K562 (cell line): ENCODE data around the gene SGSH. TPM values are rescaled to one million over a fixed set of nuclear protein-coding genes. Genes with fewer than 3 reads are reported as not detected.

Experiments
- ESRRB ChIP-seq: fragments of 250-450 bp; sonication (Bioruptor Pico); IDR thresholded peaks from 2 replicates; pipeline ENCODE4 v1.5.0; 2020; ENCODE audit warnings: mild to moderate bottlenecking, moderate library complexity, borderline replicate concordance
- MCM2 ChIP-seq: fragments of 450-650 bp; IDR thresholded peaks from 2 replicates; pipeline ENCODE4 v1.6.1; 2017; ENCODE audit warnings: low read depth, mild to moderate bottlenecking
- NFIC ChIP-seq: fragments of 450-650 bp; IDR thresholded peaks from 2 replicates; pipeline ENCODE4 v1.6.1; 2017; ENCODE audit warnings: mild to moderate bottlenecking, inconsistent platforms
- PCBP2 ChIP-seq: fragments of 200-400 bp; formaldehyde crosslinking; IDR thresholded peaks from 2 replicates; pipeline ENCODE4 v1.6.1; 2018; ENCODE audit warnings: low read length, low read depth, mild to moderate bottlenecking, moderate library complexity; ENCODE audit not compliant: poor library complexity, severe bottlenecking
- PHF21A ChIP-seq: fragments of 450-650 bp; IDR thresholded peaks from 2 replicates; pipeline ENCODE4 v1.6.1; 2017; ENCODE audit warnings: low read depth, borderline replicate concordance
- POLR2B ChIP-seq: fragments of 450-650 bp; IDR thresholded peaks from 2 replicates; pipeline ENCODE4 v1.6.1; 2018; ENCODE audit warnings: low read depth; ENCODE audit not compliant: partially characterized antibody
- RBFOX2 ChIP-seq: fragments of 200-400 bp; formaldehyde crosslinking; IDR thresholded peaks from 2 replicates; pipeline ENCODE4 v1.6.1; 2017; ENCODE audit warnings: low read depth, mild to moderate bottlenecking, low read length, moderate library complexity
- SMARCA4 ChIP-seq: fragments of 450-650 bp; IDR thresholded peaks from 2 replicates; pipeline ENCODE4 v1.6.1; 2016
- TOE1 ChIP-seq, 2 experiments: fragments of 450-650 bp in 1 of 2; sonication (generic) in 1 of 2; formaldehyde crosslinking in 1 of 2; IDR thresholded peaks; 2 replicates each; pipeline versions ENCODE4 v1.7.1 to v1.8.0; 2016 to 2022; ENCODE audit warnings: borderline replicate concordance in 2 of 2, mild to moderate bottlenecking in 2 of 2, antibody characterized with exemption in 1 of 2, inconsistent platforms in 1 of 2, low read depth in 1 of 2, missing genetic modification reagents in 1 of 2, moderate library complexity in 1 of 2
- U2AF2 ChIP-seq: fragments of 200-400 bp; formaldehyde crosslinking; optimal IDR thresholded peaks from 2 replicates; pipeline ENCODE3; 2017; ENCODE audit warnings: low read depth, mild to moderate bottlenecking, low read length
- ZBTB12 ChIP-seq: fragments of 250-450 bp; sonication (Bioruptor Pico); IDR thresholded peaks from 2 replicates; pipeline ENCODE4 v1.4.0; 2020
- ZFPM2 ChIP-seq: fragments of 250-450 bp; sonication (Bioruptor Pico); IDR thresholded peaks from 2 replicates; pipeline ENCODE4 v1.5.1; 2022; ENCODE audit warnings: mild to moderate bottlenecking
- ZNF445 ChIP-seq: fragments of 250-450 bp; sonication (Bioruptor Pico); IDR thresholded peaks from 2 replicates; pipeline ENCODE4 v1.4.0; 2020; ENCODE audit warnings: low read depth, mild to moderate bottlenecking, moderate library complexity
- ZNF830 ChIP-seq: fragments of 250-450 bp; sonication (Bioruptor Pico); IDR thresholded peaks from 2 replicates; pipeline ENCODE4 v1.5.0; 2021; ENCODE audit warnings: mild to moderate bottlenecking
- polyA plus RNA-seq, 8 experiments: library from polyadenylated mRNA; depleted of rRNA in 4 of 8; stranded (reverse) in 5 of 8; unstranded in 3 of 8; fragments of >200 nt; fragmentation: Nextera tagmentation in 2 of 8; fragmentation: Illumina TruSeq in 1 of 8; extraction: Ambion mirVana in 2 of 8; extraction: Trizol in 1 of 8; gene quantifications; 2 replicates each; pipeline versions ENCODE4 v1.2.1 to v1.2.3, GENCODE V29; 2011 to 2014; ENCODE audit warnings: inconsistent platforms in 1 of 8, missing spikeins in 1 of 8
- total RNA-seq, 7 experiments: library from RNA; depleted of rRNA in 6 of 7; stranded (reverse); fragments of >200 nt in 6 of 7; fragmentation: Illumina TruSeq in 2 of 7; extraction: Trizol in 2 of 7; gene quantifications; 2 replicates each; pipeline versions ENCODE4 v1.2.1 to v1.2.3, GENCODE V29; 2011 to 2021; ENCODE audit warnings: low replicate concordance in 1 of 7
- TF ChIP-seq, protein P1 (sequence below): fragments of 450-650 bp; IDR thresholded peaks from 2 replicates; pipeline ENCODE4 v1.6.1; 2016; ENCODE audit warnings: borderline replicate concordance
- TF ChIP-seq, protein P2 (sequence below): sonication (generic); formaldehyde crosslinking; IDR thresholded peaks from 2 replicates; pipeline ENCODE4 v1.8.1; 2023; ENCODE audit warnings: mild to moderate bottlenecking, missing genetic modification reagents
- TF ChIP-seq, protein P3 (sequence below): fragments of 450-650 bp; conservative IDR thresholded peaks from 2 replicates; pipeline ENCODE4 v1.6.1; 2016; ENCODE audit warnings: missing genetic modification characterization, low read depth, mild to moderate bottlenecking, missing compliant biosample characterization, moderate library complexity
- TF ChIP-seq, protein P4 (sequence below): fragments of 200-800 bp; sonication (Bioruptor generic); IDR thresholded peaks from 2 replicates; pipeline ENCODE4 v1.6.1; 2017; ENCODE audit warnings: missing genetic modification characterization, missing compliant biosample characterization
- TF ChIP-seq, protein P5 (sequence below): fragments of 250-450 bp; sonication (Bioruptor Pico); IDR thresholded peaks from 2 replicates; pipeline ENCODE4 v1.8.0; 2021; ENCODE audit warnings: borderline replicate concordance, mild to moderate bottlenecking, moderate library complexity; ENCODE audit not compliant: poor library complexity, severe bottlenecking

Gene SGSH
- total and polyA plus RNA-seq, 9 of the 15 experiments (the other 6 are each of a cell fraction or from before 2014, with no cell fraction given), result 0.25 to 15.7 (median 4.9) TPM

GRCh38 chr17:80257716-80258213 is 37.6 kb upstream of the SGSH start (continued):
- TF ChIP-seq, protein P1, sequence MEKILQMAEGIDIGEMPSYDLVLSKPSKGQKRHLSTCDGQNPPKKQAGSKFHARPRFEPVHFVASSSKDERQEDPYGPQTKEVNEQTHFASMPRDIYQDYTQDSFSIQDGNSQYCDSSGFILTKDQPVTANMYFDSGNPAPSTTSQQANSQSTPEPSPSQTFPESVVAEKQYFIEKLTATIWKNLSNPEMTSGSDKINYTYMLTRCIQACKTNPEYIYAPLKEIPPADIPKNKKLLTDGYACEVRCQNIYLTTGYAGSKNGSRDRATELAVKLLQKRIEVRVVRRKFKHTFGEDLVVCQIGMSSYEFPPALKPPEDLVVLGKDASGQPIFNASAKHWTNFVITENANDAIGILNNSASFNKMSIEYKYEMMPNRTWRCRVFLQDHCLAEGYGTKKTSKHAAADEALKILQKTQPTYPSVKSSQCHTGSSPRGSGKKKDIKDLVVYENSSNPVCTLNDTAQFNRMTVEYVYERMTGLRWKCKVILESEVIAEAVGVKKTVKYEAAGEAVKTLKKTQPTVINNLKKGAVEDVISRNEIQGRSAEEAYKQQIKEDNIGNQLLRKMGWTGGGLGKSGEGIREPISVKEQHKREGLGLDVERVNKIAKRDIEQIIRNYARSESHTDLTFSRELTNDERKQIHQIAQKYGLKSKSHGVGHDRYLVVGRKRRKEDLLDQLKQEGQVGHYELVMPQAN, result no peak
- TF ChIP-seq, protein P2, sequence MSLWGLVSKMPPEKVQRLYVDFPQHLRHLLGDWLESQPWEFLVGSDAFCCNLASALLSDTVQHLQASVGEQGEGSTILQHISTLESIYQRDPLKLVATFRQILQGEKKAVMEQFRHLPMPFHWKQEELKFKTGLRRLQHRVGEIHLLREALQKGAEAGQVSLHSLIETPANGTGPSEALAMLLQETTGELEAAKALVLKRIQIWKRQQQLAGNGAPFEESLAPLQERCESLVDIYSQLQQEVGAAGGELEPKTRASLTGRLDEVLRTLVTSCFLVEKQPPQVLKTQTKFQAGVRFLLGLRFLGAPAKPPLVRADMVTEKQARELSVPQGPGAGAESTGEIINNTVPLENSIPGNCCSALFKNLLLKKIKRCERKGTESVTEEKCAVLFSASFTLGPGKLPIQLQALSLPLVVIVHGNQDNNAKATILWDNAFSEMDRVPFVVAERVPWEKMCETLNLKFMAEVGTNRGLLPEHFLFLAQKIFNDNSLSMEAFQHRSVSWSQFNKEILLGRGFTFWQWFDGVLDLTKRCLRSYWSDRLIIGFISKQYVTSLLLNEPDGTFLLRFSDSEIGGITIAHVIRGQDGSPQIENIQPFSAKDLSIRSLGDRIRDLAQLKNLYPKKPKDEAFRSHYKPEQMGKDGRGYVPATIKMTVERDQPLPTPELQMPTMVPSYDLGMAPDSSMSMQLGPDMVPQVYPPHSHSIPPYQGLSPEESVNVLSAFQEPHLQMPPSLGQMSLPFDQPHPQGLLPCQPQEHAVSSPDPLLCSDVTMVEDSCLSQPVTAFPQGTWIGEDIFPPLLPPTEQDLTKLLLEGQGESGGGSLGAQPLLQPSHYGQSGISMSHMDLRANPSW (CRISPR knock-in tag), result no peak
- no peak for TF ChIP-seq ZNF830
- TF ChIP-seq PHF21A, result no peak
- no peak for TF ChIP-seq ZBTB12
- no peak for TF ChIP-seq POLR2B
- TF ChIP-seq, protein P3, sequence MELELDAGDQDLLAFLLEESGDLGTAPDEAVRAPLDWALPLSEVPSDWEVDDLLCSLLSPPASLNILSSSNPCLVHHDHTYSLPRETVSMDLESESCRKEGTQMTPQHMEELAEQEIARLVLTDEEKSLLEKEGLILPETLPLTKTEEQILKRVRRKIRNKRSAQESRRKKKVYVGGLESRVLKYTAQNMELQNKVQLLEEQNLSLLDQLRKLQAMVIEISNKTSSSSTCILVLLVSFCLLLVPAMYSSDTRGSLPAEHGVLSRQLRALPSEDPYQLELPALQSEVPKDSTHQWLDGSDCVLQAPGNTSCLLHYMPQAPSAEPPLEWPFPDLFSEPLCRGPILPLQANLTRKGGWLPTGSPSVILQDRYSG, result 0 out of 2 replicates have a peak, but pooled peaks have one; percentile 31
- TF ChIP-seq, protein P4, sequence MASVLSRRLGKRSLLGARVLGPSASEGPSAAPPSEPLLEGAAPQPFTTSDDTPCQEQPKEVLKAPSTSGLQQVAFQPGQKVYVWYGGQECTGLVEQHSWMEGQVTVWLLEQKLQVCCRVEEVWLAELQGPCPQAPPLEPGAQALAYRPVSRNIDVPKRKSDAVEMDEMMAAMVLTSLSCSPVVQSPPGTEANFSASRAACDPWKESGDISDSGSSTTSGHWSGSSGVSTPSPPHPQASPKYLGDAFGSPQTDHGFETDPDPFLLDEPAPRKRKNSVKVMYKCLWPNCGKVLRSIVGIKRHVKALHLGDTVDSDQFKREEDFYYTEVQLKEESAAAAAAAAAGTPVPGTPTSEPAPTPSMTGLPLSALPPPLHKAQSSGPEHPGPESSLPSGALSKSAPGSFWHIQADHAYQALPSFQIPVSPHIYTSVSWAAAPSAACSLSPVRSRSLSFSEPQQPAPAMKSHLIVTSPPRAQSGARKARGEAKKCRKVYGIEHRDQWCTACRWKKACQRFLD, result 0 out of 2 replicates have a peak, but pooled peaks have one; percentile 9
- no peak; the same call in 1 of the 2 replicates for TF ChIP-seq RBFOX2
- no peak for TF ChIP-seq NFIC
- TF ChIP-seq, protein P5, sequence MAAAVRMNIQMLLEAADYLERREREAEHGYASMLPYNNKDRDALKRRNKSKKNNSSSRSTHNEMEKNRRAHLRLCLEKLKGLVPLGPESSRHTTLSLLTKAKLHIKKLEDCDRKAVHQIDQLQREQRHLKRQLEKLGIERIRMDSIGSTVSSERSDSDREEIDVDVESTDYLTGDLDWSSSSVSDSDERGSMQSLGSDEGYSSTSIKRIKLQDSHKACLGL (CRISPR knock-in tag), result no peak
- peak; percentile 28; the same call in 1 of the 2 replicates for TF ChIP-seq SMARCA4
- TF ChIP-seq ZNF445, result no peak
- no peak for TF ChIP-seq TOE1 (IDR thresholded peaks at IDR 0.05; ENCODE audit: borderline replicate concordance)
- TF ChIP-seq TOE1 (CRISPR knock-in tag; IDR thresholded peaks at IDR 0.05; ENCODE audit: borderline replicate concordance, low read depth), result no peak
- TF ChIP-seq ZFPM2, result no peak
- no peak for TF ChIP-seq ESRRB (CRISPR knock-in tag)
- no peak for TF ChIP-seq PCBP2
- TF ChIP-seq U2AF2, result no peak
- no peak for TF ChIP-seq MCM2
